Hematopoietic multipotent progenitor cell treated with erythropoietin and hydrocortisone succinate and interleukin-3 and kit ligand, for 15 days (in vitro differentiated cells): ENCODE measurements around the gene KRT76.

Experiments used
- DNase-seq: peaks from one replicate; pipeline ENCODE4 v3.0.0-alpha.2; 2015; ENCODE audit warnings: low spot score

KRT76 gene

GRCh38 chr12:52730793-52731192, 46.4 kb downstream of the KRT76 start:
- no peak for DNase-seq

GRCh38 chr12:52730383-52730782, 46.8 kb downstream of the KRT76 start:
- DNase-seq, result no peak

GRCh38 chr12:52729147-52729546, 48.0 kb downstream of the KRT76 start:
- no peak for DNase-seq

DNA sequence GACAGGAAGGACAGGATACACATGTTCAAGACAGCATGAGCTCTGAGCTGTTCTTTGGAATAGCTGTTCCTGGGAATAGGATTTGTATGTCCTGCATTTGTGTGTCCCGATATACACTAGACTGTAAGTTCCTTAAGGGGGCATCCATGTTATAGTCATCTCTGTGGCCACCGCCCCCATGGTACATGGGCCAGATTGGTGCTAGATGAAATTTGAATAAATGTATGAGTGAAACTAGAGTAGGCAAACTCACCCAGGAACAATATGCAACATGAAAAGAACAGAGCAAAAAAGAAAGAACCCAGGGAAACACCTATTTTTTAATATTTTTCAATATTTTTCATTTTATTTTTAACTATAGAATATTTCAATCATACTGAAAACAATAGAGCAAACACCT, 48.8 kb downstream of the KRT76 start:
- DNase-seq, result no peak

GRCh38 chr12:52727037-52727436, 50.1 kb downstream of the KRT76 start:
- DNase-seq, result no peak

GRCh38 chr12:52726451-52726850, 50.7 kb downstream of the KRT76 start:
- no peak for DNase-seq

- DNase-seq, result no peak
These were observed 52.8 kb downstream of the KRT76 start for GRCh38 chr12:52724384-52724783.

- no peak for DNase-seq
These were observed 54.5 kb downstream of the KRT76 start for GRCh38 chr12:52722680-52723079.

DNA sequence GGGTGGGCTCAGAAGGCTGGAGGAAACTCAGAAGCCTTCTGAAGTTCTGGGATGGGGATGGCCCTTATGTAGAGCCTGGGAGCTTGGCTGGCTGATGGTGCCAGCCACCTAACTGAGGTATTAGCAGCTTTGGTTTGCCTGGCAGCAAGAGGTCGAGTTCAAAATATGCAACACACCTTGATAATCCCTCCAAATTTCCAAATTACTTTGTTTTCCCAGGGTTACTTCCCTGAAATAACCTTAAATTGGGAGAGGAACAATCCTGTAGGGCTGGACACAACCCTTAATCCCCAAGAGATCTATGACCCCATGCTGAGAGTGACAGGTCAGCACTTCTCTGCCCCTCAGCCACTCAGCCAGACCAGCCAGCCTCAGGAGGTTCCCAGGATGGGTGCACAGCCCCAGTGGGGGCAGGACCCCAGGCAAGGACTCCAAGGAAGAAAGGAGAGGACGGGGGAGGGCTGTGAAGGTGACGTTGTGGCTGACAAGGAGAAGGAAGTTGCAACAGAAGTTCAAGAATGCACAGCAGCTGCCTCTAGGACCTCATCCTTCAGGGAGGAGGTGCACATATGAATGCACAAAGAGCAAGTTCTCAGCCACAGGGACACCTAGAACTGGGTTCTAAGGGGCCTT, 55.2 kb downstream of the KRT76 start:
- no peak for DNase-seq

DNA sequence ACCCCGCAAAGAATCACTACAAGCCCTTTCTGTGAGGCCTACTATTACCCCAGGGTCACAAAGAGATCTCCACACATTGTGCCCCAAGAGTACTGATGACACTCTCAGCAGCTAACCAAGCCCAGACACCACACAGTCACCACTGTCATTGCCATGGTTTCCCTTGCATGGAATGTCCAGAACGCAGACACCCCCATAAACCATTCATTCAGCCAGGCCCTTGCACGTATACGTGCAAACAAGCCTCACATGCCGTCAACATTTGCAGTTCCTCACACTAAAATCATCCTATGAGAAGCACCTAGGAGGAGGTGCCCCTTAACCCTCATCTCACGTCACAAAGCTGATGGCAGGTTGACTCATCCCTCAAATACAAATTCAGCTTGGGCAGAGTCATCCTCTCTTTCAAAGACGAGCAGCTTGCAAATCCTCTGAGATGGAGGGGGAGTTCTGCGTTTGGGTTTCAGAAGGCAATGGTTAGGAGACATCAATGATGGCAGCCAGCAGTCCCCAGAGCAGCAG, 56.7 kb downstream of the KRT76 start:
- DNase-seq, result no peak
